Vagina (tissue), 2 donors: ENCODE data around the gene ZMIZ1. TPM values are rescaled to one million over a fixed set of nuclear protein-coding genes. Genes with fewer than 3 reads are reported as not detected.

Experiments
- DNase-seq, 2 donors: peaks; one replicate each; pipeline ENCODE4 v3.0.0-alpha.2; 2017; ENCODE audit errors: extremely low spot score in 2 of 2
- H3K27ac ChIP-seq: fragments of 200-600 bp; sonication (generic); one replicate; pipeline ENCODE4 v1.5.1; 2019
- H3K27me3 ChIP-seq: fragments of 200-600 bp; sonication (generic); one replicate; pipeline ENCODE4 v1.5.1; 2019
- H3K36me3 ChIP-seq, 2 donors: fragments of 200-600 bp; sonication (generic); one replicate each; pipeline ENCODE4 v1.5.1; 2017 to 2019
- H3K4me1 ChIP-seq: fragments of 200-600 bp; sonication (generic); one replicate; pipeline ENCODE4 v1.5.1; 2019
- H3K4me3 ChIP-seq, 2 donors: fragments of 200-600 bp; sonication (generic); 1 replicate in 1 of 2; 2 replicates in 1 of 2; pipeline ENCODE4 v1.5.1; 2016 to 2019
- H3K9me3 ChIP-seq: fragments of 200-600 bp; sonication (generic); one replicate; pipeline ENCODE4 v1.5.1; 2019
- CTCF ChIP-seq, 3 experiments: fragments of 450-650 bp in 2 of 3; fragments of 200-600 bp in 1 of 3; sonication (generic) in 1 of 3; IDR thresholded peaks; one replicate each; pipeline ENCODE4 v1.5.1; 2017 to 2019; ENCODE audit warnings: antibody characterized with exemption in 3 of 3, mild to moderate bottlenecking in 2 of 3, moderate library complexity in 2 of 3
- POLR2A ChIP-seq, 2 donors: fragments of 450-650 bp; IDR thresholded peaks; one replicate each; pipeline ENCODE4 v1.6.1; 2017; ENCODE audit warnings: antibody characterized with exemption in 2 of 2, mild to moderate bottlenecking in 2 of 2, moderate library complexity in 2 of 2
- POLR2AphosphoS5 ChIP-seq, 2 donors: sonication (generic); formaldehyde crosslinking; IDR thresholded peaks; one replicate each; pipeline ENCODE4 v1.9.0; 2017; ENCODE audit warnings: antibody characterized with exemption in 2 of 2, mild to moderate bottlenecking in 2 of 2, low read depth in 1 of 2; ENCODE audit not compliant: insufficient read depth in 1 of 2
- intact Hi-C: fragments of 100-400 bp; cut with DNase I; formaldehyde crosslinking; loops from one replicate; pipeline ENCODE4 v1.15.1; 2023
- total RNA-seq: library from RNA; depleted of rRNA; stranded (reverse); fragments of >200 nt; gene quantifications from one replicate; pipeline ENCODE4 v1.2.3, GENCODE V29; 2016

The ZMIZ1 gene
- 61.4 TPM for total RNA-seq

- Histone ChIP-seq H3K4me1 (peaks cover 34% of the 10 kb centered on the region), H3K27ac (peak within 1 kb of the TSS; percentile 97), H3K36me3 (no peaks in the 10 kb centered on the region), H3K27me3 (no peaks in the 10 kb centered on the region), H3K4me3 (peak within 1 kb of the TSS; percentile 72 to 96), H3K9me3 (no peaks in the 10 kb centered on the region)
- TF ChIP-seq POLR2AphosphoS5 (IDR thresholded peaks at IDR 0.05; ENCODE audit: insufficient read depth in 1 of 2, low read depth in 1 of 2) = peak; percentile 54 to 62
- TF ChIP-seq POLR2A (IDR thresholded peaks at IDR 0.05) = peak in 1 of 2 donors; percentile 93
- TF ChIP-seq CTCF (IDR thresholded peaks at IDR 0.05) = no peak
- DNase-seq = no peak
- intact Hi-C loops = loop anchor here (5.0 kb wide), 2 partner anchors 124 to 766 kb away; no protein-coding TSS in a partner anchor
Observed at GRCh38 chr10:79068562-79069324, at the start of gene ZMIZ1. Gene ZMIZ1, plus strand, starts transcription at chr10:79068966. Its CDS starts 132,667 bp downstream, at chr10:79201633.

DNA sequence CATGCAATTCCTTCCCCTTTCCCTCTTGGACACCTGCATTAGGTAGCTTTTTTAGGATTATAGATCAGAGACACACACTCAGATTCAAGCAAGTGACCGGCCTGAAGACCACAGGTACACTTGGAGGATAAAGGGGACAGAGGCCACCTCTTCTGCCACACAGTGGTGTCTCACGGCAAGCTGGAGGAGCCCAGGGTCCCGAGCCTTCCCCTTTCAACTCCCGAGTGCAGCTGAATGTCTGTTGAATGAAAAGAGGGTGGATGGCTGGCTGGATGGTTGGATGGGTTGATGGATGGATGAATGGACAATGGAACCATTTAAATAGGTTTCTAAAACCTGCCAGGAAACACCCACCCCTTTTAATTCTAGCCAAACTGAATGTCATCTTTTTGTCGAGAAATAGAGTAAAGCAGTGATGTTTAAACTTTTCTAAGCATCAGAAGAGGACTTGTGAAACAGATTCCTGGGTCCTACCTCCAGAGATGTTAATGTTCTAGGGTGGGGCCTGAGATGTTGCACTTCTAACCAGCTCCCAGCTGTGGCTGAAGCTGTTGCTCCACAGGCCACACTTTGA is 49.2 kb upstream of the ZMIZ1 start:
- Histone ChIP-seq H3K27me3 (no peaks in the 10 kb centered on the region), H3K9me3 (no peaks in the 10 kb centered on the region), H3K27ac (peak overlapping the region; percentile 29), H3K4me1 (peaks cover 27% of the 10 kb centered on the region), H3K4me3 (no peak overlapping the region), H3K36me3 (no peaks in the 10 kb centered on the region)
- DNase-seq = no peak
- TF ChIP-seq POLR2A (IDR thresholded peaks at IDR 0.05) = no peak
- TF ChIP-seq CTCF (IDR thresholded peaks at IDR 0.05) = no peak
- TF ChIP-seq POLR2AphosphoS5 (IDR thresholded peaks at IDR 0.05; ENCODE audit: insufficient read depth in 1 of 2, low read depth in 1 of 2) = no peak
- intact Hi-C loops = no loop called here

GRCh38 chr10:79020015-79020491 is 48.7 kb upstream of the ZMIZ1 start:
- H3K36me3 ChIP-seq = no peaks in the 10 kb centered on the region
- H3K27me3 ChIP-seq = no peaks in the 10 kb centered on the region
- intact Hi-C loops = no loop called here
- H3K4me3 ChIP-seq = no peak overlapping the region
- H3K9me3 ChIP-seq = no peaks in the 10 kb centered on the region
- peak overlapping the region; percentile 68 for H3K27ac ChIP-seq
- TF ChIP-seq POLR2AphosphoS5 (IDR thresholded peaks at IDR 0.05; ENCODE audit: insufficient read depth in 1 of 2, low read depth in 1 of 2) (peak; percentile 19 to 67), POLR2A (IDR thresholded peaks at IDR 0.05) (no peak)
- DNase-seq = peak in 1 of 2 donors; percentile 96
- H3K4me1 ChIP-seq = peaks cover 27% of the 10 kb centered on the region

DNA sequence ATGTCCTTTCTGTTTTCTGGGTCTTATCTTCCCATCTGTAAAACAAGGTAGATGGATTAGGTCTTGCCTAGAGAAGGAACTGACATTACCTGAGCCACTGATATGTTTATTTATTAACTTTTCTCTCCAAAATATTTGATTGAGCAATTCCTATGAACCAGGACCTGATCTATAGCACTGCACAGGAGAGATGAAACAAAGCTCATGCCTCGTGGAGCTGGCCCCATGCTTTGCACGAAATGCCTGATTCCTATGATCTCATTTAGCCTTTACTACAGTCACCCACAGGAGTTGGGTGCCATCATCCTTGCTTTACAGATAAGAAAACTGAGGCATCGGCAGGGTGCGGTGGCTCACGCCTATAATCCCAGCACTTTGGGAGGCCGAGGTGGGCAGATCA is 48.2 kb upstream of the ZMIZ1 start:
- no peak for TF ChIP-seq POLR2AphosphoS5 (IDR thresholded peaks at IDR 0.05; ENCODE audit: insufficient read depth in 1 of 2, low read depth in 1 of 2)
- no peak for DNase-seq
- peaks cover 27% of the 10 kb centered on the region for H3K4me1 ChIP-seq

GRCh38 chr10:79021331-79021907 is 47.3 kb upstream of the ZMIZ1 start:
- H3K36me3 ChIP-seq = no peaks in the 10 kb centered on the region
- no peak for DNase-seq
- intact Hi-C loops = no loop called here
- TF ChIP-seq POLR2AphosphoS5 (IDR thresholded peaks at IDR 0.05; ENCODE audit: insufficient read depth in 1 of 2, low read depth in 1 of 2) (no peak), POLR2A (IDR thresholded peaks at IDR 0.05) (no peak), CTCF (IDR thresholded peaks at IDR 0.05) (no peak)
- no peaks in the 10 kb centered on the region for H3K9me3 ChIP-seq
- H3K4me3 ChIP-seq = no peak overlapping the region
- H3K27ac ChIP-seq = no peak overlapping the region
- H3K27me3 ChIP-seq = no peaks in the 10 kb centered on the region
- peaks cover 27% of the 10 kb centered on the region for H3K4me1 ChIP-seq

More for the DNA sequence above, 48.2 kb upstream of the ZMIZ1 start:
- no peak overlapping the region for H3K4me3 ChIP-seq
- peak overlapping the region; percentile 68 for H3K27ac ChIP-seq
- no peaks in the 10 kb centered on the region for H3K36me3 ChIP-seq
- H3K9me3 ChIP-seq = no peaks in the 10 kb centered on the region
- no peaks in the 10 kb centered on the region for H3K27me3 ChIP-seq
- intact Hi-C loops = no loop called here
